ENCODE data around the gene AGRN.
"Not testable (repeated sequence)": the region's sequence is repeated elsewhere in the genome, so short reads cannot be mapped to it uniquely, and the experiment has no call there.

Gene AGRN

DNA sequence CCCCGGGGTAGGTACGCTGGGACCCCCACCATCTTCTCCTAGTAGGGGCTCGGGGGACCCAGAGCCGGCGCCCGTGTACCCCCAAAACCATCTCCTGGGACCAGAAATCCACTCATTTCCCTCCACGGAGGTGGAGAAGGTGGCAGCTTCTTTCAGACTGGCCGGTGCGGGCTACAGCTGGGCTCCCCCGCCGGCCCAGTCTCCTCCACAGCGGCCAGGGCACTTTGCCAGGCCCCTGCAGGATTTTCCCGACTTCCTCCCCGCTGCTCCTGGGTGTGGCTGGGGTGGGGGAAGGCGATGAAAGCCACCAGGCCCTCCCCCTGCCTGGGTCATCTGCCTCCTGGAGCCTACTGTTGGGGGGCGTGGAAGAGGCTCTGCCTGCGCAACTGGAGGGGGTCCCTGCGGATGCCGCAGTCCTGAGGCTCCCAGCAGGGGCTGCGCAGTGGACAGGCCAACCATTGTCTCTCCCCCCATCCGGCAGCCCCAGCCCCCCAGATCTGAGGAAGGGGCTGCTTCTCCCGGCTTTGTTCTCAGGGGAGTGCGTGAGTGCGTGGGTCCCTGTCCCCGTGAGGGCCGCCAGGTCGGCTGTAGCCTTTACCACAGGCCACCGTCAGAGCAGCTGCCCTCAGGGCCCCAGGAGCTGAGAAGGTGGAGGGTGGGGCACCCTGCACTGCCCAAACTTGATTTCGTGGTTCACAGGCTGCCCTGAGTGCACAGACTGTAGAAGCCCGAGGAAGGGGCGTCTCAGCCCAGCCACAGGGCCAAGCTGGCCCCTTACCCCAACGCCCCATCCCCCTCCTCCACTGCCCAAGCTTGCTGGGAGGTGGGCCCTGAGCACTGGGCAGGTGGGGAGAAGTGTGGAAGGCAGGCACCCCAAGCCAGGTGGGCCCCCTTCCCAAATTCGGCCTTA lies 1.3 kb downstream of the AGRN start:
- DNase-seq (ENCODE audit: low read depth), result no peak

DNA sequence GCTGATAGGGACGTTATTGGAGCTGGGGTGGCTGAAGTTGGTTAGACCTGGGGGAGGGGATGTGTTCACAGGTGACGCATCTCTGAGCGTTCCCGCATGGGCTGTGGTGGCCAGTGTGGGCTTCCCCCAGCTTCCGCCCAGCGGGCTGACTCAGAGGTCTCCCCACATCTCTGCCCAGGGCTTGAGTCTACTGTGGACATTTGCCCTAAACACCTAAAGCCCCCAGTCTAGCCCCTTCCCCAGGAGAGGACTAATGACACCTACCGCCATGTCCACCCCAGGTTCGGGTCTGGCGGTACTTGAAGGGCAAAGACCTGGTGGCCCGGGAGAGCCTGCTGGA lies 2.0 kb downstream of the AGRN start:
- DNase-seq (ENCODE audit: low read depth), result no peak

DNA sequence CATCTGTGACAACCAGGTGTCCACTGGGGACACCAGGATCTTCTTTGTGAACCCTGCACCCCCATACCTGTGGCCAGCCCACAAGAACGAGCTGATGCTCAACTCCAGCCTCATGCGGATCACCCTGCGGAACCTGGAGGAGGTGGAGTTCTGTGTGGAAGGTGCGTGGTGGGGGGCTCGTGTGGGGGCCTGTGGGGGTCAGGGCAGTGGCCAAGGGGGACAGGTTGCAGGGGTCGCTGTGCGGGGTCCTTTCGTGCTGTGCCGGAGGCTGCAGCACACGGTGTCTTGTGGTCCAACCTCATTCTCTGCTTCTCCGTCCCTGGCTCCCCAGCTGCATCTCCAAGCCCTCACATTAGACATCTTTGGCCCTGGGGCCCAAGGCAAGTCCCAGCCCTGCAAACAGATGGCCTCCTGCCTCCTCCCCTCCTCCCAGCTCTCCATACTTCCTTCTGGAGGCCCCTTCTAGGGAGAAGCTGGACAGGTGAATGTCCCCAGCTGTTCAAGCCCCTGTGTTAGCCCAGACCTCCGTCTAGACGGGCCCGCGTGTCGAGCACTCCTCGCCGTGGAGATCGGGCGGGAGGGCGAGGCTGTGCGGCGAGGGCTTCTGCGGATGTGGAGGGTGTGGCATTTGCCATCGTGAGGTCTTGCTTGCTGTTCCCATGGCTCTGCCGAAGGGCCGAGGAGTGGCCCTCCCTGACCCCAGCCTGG lies 2.5 kb downstream of the AGRN start:
- DNase-seq (ENCODE audit: low read depth), result no peak

DNA sequence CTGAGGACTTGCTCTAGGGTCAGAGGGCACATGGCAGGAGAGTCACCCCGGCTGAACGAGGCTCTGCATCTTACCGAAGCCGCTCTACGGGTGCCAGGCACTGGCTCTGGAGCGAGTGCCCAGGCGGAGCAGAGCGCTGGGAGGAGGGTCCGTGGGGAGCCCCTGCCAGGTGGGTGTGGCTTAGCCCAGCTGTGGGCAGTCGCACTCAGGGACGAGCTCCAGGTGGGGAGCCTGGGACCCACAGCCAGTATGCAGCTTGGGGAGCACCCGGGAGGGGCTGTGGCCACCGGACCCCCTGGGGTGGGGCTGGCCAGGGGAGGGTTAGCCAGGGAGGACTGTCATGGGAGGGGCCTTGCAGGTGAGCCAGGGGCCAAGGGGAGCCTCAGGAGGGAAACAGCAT lies 3.8 kb downstream of the AGRN start:
- no peak for DNase-seq (ENCODE audit: low read depth)

DNA sequence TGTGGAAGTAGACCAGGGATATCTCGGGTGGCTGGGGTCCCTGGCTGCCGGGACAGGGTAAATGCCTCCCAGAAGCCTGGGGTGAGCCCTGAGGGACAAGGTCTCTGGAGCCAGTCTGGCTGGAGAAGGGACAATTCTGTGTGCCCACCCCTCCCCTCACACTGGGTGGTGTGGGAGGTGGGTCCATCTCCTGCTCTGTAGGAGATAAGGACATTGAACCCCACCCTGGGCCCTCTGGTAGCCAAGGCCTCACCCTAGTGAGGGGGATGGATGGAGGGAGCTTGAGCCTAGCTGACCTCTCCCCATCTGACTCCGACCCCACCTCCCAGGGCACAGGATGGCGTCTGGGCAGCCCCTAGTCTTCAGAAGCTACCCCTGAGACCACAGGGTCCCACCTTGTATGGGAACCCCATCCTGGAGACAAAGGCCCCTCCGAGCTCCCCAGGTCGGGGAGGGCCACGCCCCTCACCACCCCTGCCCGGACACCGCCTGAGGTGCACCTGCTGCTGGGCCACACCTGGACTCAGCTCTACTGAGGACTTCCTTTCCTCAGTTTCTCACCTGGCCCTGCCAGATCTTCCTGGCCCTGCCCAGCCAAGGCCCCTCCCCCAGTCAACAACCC lies 4.3 kb downstream of the AGRN start:
- DNase-seq (ENCODE audit: low read depth), result no peak

DNA sequence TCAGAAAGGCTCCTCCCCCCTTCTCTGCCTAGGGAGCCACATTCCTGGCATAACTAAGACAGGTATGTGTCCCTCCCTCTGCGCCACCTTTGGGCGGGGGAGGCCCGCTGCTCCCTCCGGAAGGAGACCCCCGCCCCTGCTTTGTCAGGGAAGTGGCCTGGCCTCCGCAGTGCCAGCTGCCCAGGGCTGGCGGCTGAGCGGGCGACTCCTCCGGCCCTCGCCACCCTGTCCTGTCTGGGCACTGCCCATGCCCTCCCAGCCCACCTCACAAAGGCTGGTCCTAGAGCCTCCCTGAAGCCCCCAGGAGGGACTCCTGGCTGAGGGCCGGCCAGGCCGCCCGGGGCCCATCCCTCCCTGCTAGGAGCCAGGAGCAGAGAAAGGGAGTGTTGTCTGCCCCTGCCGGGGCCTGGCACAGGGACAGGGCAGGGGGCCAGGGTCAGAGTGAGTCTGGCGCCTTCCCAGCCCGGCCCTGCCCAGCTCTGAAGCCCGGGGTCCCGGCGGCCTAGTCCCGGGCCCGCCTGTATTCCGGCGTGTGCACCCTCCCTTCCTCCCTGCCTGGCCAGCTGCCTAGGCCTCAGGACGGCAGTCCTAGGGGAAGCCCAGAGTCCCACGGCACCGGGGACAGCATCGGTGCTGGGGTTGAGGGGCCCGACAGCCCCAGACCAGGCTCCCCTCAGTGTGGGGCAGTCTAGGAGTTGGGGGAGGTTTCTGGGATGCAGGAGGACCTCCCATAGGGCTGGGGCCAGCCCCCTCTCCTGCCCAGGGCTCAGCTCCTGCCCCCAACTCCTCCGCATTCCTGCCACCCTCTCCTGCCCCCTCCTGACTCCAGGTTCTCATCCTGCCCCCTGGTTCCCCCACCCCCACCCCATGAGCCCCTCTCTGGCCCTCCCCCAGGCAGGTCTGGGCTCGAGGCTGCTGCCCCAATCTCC lies 5.1 kb downstream of the AGRN start:
- DNase-seq (ENCODE audit: low read depth), result no peak

DNA sequence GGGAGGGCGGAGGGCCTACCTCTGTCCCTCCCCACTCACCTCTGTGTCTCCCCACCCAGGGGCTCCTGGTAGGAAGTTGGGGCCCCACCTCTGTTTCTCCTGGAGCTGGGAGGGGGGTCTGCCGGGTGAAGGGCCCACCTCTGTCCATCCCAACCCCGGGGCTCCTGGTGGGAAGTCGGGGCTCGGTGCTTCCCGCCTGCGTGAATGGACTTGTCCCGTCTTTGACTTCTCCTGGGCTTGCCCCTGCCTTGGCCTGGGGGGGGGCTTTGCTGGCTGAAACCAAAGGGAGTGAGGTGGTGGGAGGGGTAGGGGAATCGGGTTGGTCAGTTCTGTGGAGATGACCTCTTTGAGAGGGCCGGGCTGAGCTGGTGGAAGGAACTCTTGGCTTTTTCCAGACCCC lies 5.8 kb downstream of the AGRN start:
- no peak for DNase-seq (ENCODE audit: low read depth)

DNA sequence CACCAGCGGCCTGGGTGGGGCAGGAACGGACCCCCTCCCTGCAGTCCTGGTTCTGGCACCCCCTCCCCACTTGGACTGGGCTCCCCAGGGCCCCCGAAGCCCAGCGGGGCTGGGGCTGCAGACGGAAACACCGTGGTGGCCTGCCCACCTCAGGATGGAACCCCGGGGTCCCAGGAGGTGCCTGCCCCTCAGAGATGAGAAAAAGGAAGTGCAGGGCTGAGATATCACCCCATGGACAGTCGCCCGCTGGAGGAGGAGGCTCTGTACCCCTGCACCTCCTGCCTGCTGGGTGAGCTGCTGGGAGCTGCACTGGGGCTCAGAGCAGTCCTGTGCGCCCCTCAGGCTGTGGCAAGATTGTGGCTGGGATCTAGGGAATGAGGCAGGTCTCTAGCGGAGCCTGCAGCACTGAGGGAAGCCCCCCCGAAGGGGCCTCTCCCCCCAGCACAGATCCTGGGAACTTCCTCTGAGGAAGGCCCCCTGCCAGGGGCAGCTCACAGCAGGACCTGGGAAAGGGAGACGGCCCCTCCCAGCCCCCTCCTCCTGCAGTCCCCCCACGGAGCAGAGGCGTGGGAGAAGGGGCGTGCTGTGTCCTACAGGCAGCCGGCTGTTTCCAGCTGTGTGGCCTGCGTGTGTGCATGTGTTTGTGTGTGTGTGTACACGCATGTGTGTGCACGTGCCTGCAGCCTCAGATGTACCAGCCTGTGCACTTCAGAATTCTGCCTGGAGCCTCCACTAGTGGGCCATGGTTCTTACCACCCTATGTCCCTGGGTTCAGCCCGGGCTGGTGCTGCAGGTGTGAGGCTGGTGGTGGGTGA lies 6.9 kb downstream of the AGRN start:
- no peak for DNase-seq (ENCODE audit: low read depth)

DNA sequence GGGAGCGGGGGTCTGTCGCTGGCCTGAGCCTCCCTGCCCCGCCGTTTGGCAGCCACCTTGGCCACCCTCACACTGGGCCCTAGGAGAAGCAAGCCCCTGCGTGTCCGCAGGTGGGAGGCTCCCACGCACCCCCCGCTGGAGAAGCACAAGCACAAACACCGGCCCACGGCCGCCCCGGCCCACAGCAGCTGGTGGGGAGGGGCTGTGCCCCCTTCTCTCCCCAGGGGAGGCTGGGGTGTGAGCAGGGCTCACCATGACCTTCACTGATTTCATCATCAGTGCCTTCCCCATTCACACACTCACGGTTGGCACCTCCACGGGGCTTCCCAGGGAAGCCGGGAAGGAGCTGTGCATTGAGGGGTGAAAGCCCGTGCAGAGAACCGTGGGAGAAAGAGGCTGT lies 7.9 kb downstream of the AGRN start:
- no peak for DNase-seq (ENCODE audit: low read depth)

DNA sequence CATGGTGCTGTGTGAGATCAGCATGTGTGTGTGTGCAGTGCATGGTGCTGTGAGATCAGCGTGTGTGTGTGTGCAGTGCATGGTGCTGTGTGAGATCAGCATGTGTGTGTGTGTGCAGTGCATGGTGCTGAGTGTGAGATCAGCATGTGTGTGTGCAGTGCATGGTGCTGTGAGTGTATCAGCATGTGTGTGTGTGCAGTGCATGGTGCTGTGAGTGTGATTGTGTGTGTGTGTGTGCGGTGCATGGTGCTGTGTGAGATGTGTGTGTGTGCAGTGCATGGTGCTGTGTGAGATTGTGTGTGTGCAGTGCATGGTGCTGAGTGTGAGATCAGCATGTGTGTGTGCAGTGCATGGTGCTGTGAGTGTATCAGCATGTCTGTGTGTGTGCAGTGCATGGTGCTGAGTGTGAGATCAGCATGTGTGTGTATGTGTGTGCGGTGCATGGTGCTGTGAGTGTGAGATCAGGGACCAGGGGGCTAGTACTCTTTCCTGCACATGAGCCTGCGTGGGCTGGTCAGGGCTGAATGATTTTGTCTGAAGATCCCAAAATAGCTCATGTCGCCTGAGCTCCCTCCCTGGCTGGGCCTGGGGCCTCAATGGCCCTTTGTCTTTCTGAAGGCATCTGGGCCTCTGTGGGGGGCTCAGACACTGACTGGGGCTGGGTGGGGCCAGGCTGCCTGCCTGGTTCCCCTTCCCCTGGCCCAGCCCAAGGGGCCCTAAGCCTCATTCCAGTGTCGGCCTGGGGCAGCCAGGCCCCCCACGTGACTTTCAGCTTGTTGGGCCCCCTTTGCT lies 11.1 kb downstream of the AGRN start:
- DNase-seq (ENCODE audit: low read depth), result not testable (repeated sequence)

DNA sequence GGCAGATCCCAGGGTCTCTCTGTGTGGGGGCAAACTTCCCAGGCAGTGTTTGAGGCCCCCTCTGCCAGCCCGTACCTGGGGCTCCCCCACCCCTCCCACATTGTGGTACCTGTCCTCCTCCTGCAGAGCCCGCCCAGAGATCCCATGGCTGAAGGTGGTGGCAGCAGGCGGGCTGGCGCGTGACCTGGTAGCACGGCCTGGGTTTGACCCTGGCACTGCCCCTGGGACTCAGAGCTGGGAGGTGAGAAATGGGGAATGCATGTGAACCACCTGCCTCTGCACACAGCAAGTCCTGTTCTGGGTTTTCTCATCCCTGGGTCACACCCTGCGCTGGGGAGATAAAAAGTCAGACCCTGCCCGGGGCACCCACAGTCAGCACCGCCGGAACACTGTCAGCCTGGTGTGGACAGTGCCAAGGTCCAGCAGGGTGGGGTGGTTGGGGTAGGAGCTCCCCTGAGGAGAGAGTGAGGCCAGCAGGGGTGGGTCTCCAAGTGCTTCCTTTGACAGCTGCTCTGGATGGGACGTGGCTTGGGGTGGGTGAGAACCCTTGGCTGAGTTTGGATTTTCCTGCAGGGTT lies 11.8 kb downstream of the AGRN start:
- DNase-seq (ENCODE audit: low read depth), result no peak

DNA sequence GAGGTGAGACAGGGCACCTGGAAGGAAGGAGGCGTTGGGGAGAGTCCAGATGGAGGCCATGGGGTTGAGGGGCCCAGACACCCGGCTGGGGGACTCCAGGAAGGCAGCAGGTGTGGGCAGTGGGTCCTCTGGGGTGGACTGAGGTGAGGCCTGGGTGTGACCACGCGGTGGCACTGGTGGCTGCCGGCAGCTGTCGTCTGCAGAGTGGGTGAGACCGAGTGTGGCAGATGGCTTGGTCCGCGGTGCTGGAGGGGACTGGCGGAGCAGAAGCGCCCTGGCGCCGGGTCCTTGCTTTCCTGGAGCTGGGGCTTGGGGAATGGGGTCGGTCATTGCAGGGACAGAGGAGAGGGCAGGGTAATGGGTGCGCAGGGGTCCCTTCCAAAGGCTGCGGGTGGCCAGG lies 12.5 kb downstream of the AGRN start:
- no peak for DNase-seq (ENCODE audit: low read depth)

DNA sequence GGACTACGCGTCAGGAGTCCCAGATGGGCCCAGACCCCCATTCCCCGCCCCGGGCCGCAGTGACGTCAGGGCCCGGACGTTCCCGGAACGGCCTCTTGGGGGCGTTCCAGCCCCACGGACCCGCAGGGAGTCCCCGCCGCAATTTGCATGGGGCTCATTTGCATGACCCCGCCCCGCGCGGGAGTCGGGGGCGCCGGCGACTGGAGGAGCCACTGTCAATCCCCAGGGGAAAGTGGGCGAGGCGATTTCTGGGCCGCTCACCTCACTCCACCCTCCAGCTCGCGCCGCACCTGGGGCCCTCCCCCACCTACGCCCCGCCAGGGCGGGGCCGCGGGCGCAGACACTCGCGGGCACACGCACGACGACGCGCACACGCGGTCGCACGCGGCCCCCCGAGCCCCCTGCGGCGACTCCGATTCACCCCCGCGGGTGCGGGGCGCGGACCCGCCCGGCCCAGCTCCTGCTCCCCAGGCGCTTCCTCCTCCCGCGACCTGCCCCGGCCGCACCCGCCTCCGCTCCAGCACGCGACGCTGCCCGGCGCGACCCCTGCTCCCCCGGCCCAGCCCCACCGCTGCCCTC lies 13.2 kb downstream of the AGRN start:
- peak; percentile 78 for DNase-seq (ENCODE audit: low read depth)

DNA sequence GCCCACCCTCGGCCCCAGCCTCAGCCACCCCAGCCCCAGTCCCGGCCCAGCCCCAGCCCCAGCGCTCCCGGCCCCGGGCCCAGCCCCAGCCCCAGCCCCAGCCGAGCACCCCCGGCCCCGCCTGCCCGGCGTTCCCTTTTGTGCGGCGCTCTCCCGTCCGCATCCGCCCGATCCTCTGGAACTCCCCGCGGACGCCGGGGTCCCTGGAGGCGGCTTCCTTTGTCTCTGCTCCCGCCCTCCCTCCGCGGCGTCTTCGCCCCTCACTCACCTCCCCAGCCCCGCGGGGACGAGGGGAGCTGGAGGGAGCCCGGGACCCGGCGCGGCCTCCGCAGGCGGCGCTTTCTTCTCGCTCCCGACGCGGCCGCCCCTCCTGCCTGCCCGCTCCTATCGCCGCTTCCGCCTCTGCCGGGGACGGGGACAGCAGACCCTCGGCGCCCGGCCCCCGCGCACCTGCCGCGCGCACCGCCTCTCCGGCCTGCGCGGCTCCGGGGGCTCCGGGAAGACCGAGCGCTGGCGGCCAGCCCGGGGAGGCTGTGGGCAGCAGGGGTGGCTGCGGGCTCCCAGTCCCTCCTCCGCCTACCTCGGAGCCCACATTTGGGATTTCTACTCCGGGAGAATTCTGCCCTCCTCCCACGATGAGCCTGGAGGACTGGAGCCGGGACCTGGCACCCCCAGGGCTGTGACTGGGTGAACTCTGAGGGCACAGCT lies 14.0 kb downstream of the AGRN start:
- DNase-seq (ENCODE audit: low read depth), result no peak

DNA sequence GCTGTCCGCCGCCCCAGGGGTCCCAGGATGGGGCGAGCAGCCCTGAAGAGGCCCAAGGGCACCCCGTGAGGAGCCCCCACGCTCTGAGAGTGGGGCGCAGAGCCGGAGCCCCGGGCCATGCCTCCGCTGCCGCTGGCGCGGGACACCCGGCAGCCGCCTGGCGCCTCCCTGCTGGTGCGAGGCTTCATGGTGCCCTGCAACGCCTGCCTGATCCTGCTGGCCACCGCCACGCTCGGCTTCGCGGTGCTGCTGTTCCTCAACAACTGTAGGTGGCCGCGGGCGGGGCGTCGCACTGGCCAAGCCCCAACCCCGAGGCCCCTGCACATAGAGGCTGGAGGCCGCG lies 14.5 kb downstream of the AGRN start:
- DNase-seq (ENCODE audit: low read depth), result no peak

DNA sequence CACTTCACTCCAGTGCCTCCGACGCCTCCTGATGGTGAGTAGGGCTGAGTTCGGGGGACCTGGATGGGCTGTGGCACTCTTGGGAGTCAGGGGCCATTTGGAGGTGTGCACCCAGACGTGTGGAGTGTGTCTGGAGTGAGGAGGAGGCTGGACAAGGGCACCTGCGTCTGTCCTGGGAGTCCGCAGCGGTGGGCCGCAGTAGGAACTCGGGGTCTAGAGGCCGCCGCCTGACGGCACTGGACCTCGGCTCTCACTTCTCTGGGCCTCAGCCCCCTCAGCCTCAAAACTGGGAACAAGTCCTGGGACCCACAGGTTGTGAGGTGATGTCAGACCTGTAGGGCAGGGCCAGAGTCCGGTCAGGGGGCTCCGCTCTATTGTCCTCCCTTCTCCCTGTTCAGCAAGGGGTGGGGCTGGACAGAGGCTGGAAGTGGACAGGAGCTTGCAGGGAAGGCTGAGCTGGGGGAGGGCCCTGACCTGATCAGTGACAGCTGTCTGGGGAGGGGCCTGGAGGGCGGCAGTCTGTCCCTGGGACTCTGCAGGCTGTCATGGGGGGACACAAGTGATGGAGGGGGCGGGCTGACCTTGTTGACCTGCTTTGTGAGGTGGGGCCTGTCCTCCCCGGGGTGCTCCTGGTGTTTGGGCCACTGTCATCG lies 15.5 kb downstream of the AGRN start:
- DNase-seq (ENCODE audit: low read depth), result no peak

DNA sequence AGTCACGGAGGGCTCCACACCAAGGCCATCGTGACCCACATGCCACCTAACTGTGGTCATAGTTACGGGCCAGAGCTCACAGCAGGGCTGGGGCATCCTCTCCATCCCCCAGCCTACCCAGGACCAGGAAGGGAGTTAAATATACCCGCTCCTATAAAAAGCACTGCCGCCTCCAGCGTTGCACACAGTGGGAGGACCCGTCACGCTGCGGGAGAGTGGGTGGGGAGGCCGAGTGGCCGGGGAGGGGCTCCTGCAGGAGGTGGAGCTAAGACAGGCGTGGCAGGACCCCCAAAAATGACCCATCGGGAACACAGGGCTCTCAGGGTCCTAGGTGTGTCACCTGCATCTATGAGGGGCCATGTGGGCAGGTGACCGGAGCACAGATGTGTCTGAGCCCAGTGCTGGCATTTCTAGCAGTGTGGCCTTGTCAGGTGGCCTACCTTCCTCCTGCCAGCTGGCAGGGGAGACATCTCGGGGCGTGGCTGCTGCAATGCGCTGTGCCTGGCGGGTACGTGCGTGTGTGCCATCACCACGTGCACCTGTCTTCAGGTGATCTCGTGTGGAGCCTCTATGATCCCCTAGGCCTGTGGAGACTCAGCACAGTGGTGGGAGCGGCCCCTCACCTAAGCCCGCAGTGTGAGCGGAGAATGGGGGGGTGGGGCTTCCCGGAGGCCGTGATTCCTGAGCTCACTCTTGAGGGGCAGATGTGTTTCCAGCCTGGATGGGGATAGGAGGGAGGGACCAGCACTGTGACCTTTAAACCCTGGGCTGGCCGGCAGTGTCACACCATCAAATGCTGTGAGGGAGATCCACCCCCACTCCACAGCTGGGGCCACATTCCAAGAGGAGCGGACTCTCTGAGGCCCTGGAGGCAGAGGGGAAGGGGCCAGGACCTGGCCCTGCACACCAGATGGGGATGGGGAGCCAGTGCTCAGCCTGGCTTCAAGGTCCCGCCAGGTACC lies 17.7 kb downstream of the AGRN start:
- DNase-seq (ENCODE audit: low read depth), result no peak

All from T-helper 22 cell (primary cell).